Gastroesophageal sphincter (tissue), 4 donors: ENCODE data around the gene SNX9. TPM values are rescaled to one million over a fixed set of nuclear protein-coding genes. Genes with fewer than 3 reads are reported as not detected.
"Not testable (repeated sequence)": the region's sequence is repeated elsewhere in the genome, so short reads cannot be mapped to it uniquely, and the experiment has no call there.

Source experiments
- ATAC-seq: fragments of 150-250 bp; one replicate; pipeline ENCODE4 v1.9.1; 2016; ENCODE audit warnings: mild to moderate bottlenecking, moderate library complexity
- H3K27ac ChIP-seq, 4 donors: fragments of 200-600 bp; sonication (generic) in 3 of 4; 1 replicate in 3 of 4; 2 replicates in 1 of 4; pipeline ENCODE4 v1.5.1; 2016 to 2019
- H3K27me3 ChIP-seq: fragments of 200-600 bp; sonication (generic); one replicate; pipeline ENCODE4 v1.5.1; 2019
- H3K36me3 ChIP-seq, 2 donors: fragments of 200-600 bp; sonication (generic); one replicate each; pipeline ENCODE4 v1.5.1; 2019; ENCODE audit warnings: control low read depth in 1 of 2
- H3K4me1 ChIP-seq, 3 donors: fragments of 200-600 bp; sonication (generic); 1 replicate in 2 of 3; 2 replicates in 1 of 3; pipeline ENCODE4 v1.5.1; 2016 to 2019; ENCODE audit warnings: control low read depth in 2 of 3
- H3K4me3 ChIP-seq, 2 donors: fragments of 200-600 bp; sonication (generic); one replicate each; pipeline ENCODE4 v1.5.1; 2019; ENCODE audit warnings: mild to moderate bottlenecking in 1 of 2, moderate library complexity in 1 of 2
- H3K9me3 ChIP-seq, 3 donors: fragments of 200-600 bp; sonication (generic); one replicate each; pipeline ENCODE4 v1.5.1; 2017 to 2019; ENCODE audit warnings: control low read depth in 2 of 3
- EP300 ChIP-seq: sonication (generic); formaldehyde crosslinking; IDR thresholded peaks from one replicate; pipeline ENCODE4 v1.6.1; 2017; ENCODE audit warnings: antibody characterized with exemption, mild to moderate bottlenecking
- POLR2A ChIP-seq, 2 donors: fragments of 450-650 bp; IDR thresholded peaks; one replicate each; pipeline ENCODE4 v1.6.1; 2017; ENCODE audit warnings: antibody characterized with exemption in 2 of 2, mild to moderate bottlenecking in 2 of 2, moderate library complexity in 1 of 2
- POLR2AphosphoS5 ChIP-seq: sonication (generic); formaldehyde crosslinking; IDR thresholded peaks from one replicate; pipeline ENCODE4 v1.6.1; 2017; ENCODE audit warnings: antibody characterized with exemption
- WGBS, 2 donors: methylation state at CpG; one replicate each; pipeline ENCODE4 v1.1.5; 2018; ENCODE audit warnings: low coverage in 1 of 2; 5-methylcytosine and 5-hydroxymethylcytosine counted together
- total RNA-seq, 4 donors: library from RNA; depleted of rRNA; stranded (reverse); fragments of >200 nt; gene quantifications; one replicate each; pipeline ENCODE4 v1.1.0, GENCODE V29; 2016
- TF ChIP-seq, protein P1 (sequence below), 4 experiments: fragments of 200-600 bp in 2 of 4; fragments of 450-650 bp in 2 of 4; sonication (generic) in 1 of 4; IDR thresholded peaks; one replicate each; pipeline ENCODE4 v1.5.1; 2017 to 2019; ENCODE audit warnings: antibody characterized with exemption in 4 of 4, mild to moderate bottlenecking in 2 of 4, moderate library complexity in 2 of 4

The SNX9 gene
- total RNA-seq, 4 donors from 2014 or later = 68.3 to 101 (median 85.0) TPM

DNA sequence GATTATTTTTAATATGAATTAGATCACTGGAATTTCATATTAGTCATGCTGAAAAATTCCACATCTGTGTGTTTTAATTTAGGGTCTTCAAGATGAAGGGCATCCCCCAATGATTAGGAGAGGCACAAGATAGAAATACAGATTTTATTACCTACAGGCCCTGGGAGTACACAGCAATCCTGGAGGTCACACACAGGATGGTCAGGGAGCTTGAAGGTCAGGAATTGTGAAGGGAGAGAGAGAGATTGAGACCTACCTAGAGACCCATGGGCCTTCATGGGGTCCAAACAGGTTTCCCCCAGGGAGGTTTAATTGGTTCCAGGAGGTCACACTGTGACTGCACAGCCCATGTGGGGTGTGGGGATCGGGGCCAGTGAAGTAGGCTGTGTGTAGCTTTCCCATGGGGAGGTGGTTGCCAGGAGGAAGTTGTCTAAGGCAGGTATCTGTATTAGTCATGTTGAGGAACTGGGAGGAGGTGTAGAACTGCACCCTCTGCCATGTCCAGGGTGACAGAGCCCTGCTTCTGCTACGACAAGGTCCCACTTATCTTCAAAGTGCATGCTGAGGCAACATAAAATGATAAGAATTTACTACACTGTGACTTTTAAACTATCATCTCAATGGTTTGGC is 18.3 kb downstream of the SNX9 start:
- 60 to 80% methylated on average over 1 to 2 of the region's 2 CpGs for WGBS, 2 donors
- Histone ChIP-seq H3K27me3 (no peaks in the 10 kb centered on the region), H3K4me3 (no peak overlapping the region), H3K36me3 (no peaks in the 10 kb centered on the region), H3K4me1 (peaks cover 6 to 85% (median 7%) of the 10 kb centered on the region in 3 donors), H3K27ac (no peak overlapping the region), H3K9me3 (no peaks in the 10 kb centered on the region)
- TF ChIP-seq POLR2AphosphoS5 = no peak
- TF ChIP-seq, protein P1, sequence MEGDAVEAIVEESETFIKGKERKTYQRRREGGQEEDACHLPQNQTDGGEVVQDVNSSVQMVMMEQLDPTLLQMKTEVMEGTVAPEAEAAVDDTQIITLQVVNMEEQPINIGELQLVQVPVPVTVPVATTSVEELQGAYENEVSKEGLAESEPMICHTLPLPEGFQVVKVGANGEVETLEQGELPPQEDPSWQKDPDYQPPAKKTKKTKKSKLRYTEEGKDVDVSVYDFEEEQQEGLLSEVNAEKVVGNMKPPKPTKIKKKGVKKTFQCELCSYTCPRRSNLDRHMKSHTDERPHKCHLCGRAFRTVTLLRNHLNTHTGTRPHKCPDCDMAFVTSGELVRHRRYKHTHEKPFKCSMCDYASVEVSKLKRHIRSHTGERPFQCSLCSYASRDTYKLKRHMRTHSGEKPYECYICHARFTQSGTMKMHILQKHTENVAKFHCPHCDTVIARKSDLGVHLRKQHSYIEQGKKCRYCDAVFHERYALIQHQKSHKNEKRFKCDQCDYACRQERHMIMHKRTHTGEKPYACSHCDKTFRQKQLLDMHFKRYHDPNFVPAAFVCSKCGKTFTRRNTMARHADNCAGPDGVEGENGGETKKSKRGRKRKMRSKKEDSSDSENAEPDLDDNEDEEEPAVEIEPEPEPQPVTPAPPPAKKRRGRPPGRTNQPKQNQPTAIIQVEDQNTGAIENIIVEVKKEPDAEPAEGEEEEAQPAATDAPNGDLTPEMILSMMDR (IDR thresholded peaks at IDR 0.05) = no peak
- TF ChIP-seq POLR2A (IDR thresholded peaks at IDR 0.05) = no peak
- TF ChIP-seq EP300 = no peak
- no peak for ATAC-seq

DNA sequence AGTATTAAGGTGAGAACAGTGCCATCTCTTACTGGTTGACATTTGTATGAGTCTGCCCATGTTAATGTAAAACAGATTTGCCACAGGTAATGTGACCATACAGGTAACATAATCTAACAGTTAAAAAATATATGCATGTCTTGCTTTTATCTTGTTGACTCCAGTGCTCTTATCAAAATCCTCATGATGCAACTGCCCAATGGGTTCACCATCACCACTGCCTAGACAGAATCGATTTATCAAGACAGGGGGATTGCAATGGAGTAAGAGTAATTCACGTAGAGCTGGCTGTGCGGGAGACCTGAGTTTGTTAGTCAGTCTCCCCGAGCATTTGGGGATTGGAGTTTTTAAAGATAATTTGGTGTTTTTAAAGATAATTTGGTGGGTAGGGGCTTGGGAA is 19.2 kb downstream of the SNX9 start:
- H3K4me1 ChIP-seq = peaks cover 6 to 88% (median 7%) of the 10 kb centered on the region in 3 donors
- H3K27me3 ChIP-seq = no peaks in the 10 kb centered on the region
- H3K9me3 ChIP-seq = no peaks in the 10 kb centered on the region
- no peak overlapping the region for H3K27ac ChIP-seq
- no peaks in the 10 kb centered on the region for H3K36me3 ChIP-seq
- 89 to 100% methylated on average over 4 of the region's 4 CpGs for WGBS, 2 donors
- no peak for ATAC-seq
- H3K4me3 ChIP-seq = no peak overlapping the region
- TF ChIP-seq POLR2AphosphoS5 (no peak), POLR2A (IDR thresholded peaks at IDR 0.05) (no peak), EP300 (no peak)
- TF ChIP-seq, protein P1 (IDR thresholded peaks at IDR 0.05) = no peak

DNA sequence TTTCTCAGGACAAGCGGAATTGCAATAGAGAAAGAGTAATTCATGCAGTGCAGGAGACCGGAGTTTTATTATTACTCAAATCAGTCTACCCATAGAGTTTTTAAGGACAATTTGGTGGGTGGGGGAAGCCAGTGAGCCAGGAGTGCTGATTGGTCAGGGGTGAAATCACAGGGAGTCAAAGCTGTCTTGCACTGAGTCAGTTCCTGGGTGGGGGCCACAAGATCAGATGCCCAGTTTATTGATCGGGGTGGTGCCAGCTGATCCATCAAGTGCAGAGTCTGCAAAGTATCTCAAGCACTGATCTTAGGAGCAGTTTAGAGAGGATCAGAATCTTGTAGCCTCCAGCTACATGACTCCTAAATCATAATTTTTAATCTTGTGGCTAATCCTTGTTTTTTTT is 21.1 kb downstream of the SNX9 start:
- H3K4me1 ChIP-seq = peaks cover 6 to 94% (median 13%) of the 10 kb centered on the region in 3 donors
- H3K9me3 ChIP-seq, H3K27me3 ChIP-seq, H3K4me3 ChIP-seq, H3K27ac ChIP-seq, H3K36me3 ChIP-seq, ATAC-seq: not testable (repeated sequence)
- 97 to 100% methylated on average over 2 to 3 of the region's 3 CpGs for WGBS, 2 donors

DNA sequence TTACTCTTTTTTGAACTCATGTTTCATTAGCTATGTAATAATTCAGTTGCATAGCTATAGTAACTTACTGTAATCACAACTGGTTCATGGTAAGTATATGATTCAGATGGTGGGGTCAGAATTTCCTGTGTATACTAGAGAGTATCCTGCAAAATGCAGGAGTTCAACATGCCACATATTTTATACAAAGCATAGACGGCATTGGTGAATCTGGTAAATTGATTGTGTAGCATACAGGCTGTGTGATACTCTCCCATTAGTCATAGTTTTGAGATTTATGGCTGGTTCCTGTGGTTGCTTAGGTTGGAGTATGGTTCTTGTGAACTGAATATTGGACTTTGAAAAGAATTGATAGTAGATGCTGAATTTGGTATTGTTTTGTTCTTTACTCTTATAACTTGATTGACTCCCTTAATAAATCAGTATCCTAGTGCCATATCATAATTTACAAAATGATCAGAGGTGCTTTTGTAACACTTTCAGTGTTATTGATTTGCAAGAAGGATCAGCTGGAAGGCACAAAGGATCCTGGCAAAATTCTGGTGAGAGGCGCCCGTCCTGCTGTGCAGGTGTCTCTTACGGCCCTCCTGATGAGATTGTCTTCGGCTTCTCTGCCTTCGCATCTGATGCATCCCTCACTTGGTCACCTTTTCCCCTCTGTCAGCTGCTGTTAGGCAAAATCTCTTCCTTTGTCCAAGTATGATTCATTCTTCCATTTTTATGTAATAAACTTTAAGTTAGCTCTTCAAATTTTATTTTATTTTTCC is 22.6 kb downstream of the SNX9 start:
- TF ChIP-seq POLR2AphosphoS5 = no peak
- no peak for TF ChIP-seq POLR2A (IDR thresholded peaks at IDR 0.05)
- no peak for TF ChIP-seq EP300
- TF ChIP-seq, protein P1 (IDR thresholded peaks at IDR 0.05) = no peak
- Histone ChIP-seq H3K4me1 (peaks cover 6 to 94% (median 18%) of the 10 kb centered on the region in 3 donors), H3K27me3 (no peaks in the 10 kb centered on the region), H3K27ac (no peak overlapping the region), H3K4me3 (no peak overlapping the region), H3K9me3 (no peaks in the 10 kb centered on the region), H3K36me3 (no peaks in the 10 kb centered on the region)
- ATAC-seq = no peak
- 65 to 85% methylated on average over 2 to 6 of the region's 6 CpGs for WGBS, 2 donors

DNA sequence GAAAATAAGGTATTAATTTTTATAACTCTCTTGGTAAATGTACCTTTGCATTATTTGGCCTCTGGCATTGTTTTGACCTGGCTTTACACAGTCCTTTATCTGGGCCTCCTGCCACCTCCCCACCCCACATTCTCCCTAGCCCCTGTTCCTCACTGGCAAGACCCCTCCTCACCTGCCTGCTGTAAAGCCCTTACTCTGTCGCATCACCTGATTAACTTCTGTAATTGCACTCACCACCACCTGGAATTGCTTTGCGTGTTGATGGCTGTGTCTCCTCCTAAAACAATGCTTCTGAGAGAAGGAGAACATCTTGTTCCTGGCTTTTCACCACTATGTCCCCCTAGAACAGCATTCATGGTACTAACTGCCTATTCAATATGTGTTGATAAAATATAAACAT is 24.8 kb downstream of the SNX9 start:
- H3K9me3 ChIP-seq = peaks cover 0 to 5% (median 0%) of the 10 kb centered on the region in 3 donors
- no peak for ATAC-seq
- TF ChIP-seq EP300 (no peak), POLR2A (IDR thresholded peaks at IDR 0.05) (no peak), POLR2AphosphoS5 (no peak)
- TF ChIP-seq, protein P1 (IDR thresholded peaks at IDR 0.05) = no peak
- H3K36me3 ChIP-seq = no peaks in the 10 kb centered on the region
- H3K4me1 ChIP-seq = peaks cover 3 to 77% (median 11%) of the 10 kb centered on the region in 3 donors
- H3K27ac ChIP-seq = no peak overlapping the region
- WGBS, 2 donors = 91 to 100% methylated on average over 2 of the region's 2 CpGs
- no peak overlapping the region for H3K4me3 ChIP-seq
- no peaks in the 10 kb centered on the region for H3K27me3 ChIP-seq
